CD1c-positive myeloid dendritic cell (primary cell): ENCODE results near the gene CTAGE1.
A peak's percentile ranks its signal among the peaks of the same experiment; 100 is the strongest.

Source experiments
- DNase-seq: peaks from one replicate; pipeline ENCODE4 v3.0.0-alpha.2; 2016; ENCODE audit errors: extremely low spot score

CTAGE1 gene

GRCh38 chr18:22391407-22392345, 26.0 kb downstream of the CTAGE1 start:
- peak; percentile 27 for DNase-seq

GRCh38 chr18:22387787-22388186, 29.9 kb downstream of the CTAGE1 start:
- DNase-seq, result no peak

DNA sequence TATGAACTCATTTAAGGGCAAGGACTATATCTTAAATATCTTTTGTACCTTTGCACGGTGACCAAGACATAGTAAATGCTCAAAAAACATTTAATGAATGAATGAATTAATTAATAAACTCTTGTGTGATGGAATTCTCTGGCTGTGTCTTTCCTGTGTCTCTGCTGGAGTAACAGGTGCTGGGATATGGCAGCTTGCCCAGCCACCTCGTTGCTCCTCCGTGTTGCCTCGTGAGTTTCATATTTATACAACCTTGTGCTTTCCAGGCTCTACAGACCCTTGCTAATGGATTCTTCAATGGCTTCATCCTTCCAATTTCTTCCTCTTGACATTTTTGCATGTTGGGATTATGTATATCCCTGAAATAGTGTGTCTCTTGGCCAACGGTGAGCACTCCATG, 30.4 kb downstream of the CTAGE1 start:
- DNase-seq, result no peak

DNA sequence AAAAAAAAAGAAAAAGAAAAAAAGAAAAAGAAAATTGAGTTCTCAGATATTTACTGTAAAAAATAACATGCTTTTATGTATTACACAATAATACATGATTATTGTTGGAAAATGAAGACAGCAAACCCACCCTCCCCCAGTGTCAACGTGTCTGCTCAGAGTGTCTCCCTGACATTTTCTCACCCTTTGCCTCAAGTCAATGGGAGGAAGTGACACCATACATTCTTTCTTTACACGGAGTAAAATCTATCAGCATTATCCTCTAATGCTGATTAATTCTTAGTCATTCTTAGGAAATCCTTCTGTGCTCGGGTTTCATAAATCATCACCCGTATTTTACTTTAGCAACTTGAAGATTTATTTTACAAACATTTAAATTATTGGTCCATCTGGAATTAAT, 32.0 kb downstream of the CTAGE1 start:
- no peak for DNase-seq

- DNase-seq, result peak; percentile 29
These were observed 38.9 kb downstream of the CTAGE1 start for GRCh38 chr18:22378672-22379282.

DNA sequence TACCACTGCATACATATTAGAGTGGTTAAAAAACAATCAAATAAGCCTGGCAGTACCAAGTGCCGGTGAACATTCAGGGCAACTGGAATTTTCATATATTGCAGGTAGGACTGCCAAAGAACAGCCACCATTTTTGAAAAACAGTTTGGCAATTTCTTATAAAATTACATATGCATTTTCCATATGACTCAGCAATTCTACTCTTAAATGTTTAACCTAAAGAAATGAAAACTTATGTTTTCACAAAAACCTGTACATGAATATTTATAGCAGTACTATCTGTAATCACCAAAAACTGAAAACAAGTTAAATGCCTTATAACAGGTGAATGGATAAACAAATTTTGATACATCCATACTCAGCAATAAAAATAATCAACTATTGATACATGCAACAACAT, 39.9 kb downstream of the CTAGE1 start:
- no peak for DNase-seq

DNA sequence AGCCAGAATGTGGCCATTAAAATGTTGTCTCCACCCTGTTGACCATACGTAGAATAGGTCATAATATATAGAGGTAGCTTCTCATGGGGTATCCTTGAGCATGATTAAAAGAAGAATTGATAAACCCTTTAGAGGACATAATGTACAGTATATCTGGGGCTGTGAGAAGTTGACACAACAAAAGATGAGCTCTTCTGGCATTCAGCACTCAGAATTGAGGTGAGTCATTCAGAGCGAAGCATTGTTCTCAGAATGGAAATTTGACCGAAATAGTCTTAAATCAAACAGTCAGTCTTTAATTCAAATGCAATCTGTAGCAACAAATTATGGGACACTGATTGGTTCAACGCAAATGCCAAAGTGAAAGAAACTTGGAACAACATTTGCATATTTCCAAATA, 47.3 kb downstream of the CTAGE1 start:
- no peak for DNase-seq

- DNase-seq, result no peak
These were observed 49.7 kb downstream of the CTAGE1 start for GRCh38 chr18:22368021-22368420.

DNA sequence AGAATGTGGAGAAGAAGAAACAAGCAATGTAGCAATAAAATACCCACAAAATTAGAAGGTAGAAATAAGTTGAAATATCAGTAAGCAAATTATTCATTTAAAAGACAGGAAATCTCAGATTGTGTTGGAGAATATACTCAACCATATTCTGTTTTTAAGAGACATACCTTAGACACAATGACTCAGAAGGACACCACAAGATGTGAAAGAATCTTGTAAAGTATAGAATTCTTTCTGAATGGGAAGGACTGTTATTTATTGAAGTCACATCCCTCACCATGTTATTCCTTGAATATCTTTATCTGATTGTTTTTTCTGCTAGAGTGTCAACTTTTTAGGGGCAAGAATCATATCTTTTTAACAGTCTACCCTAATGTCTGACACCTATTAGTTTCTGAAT, 50.4 kb downstream of the CTAGE1 start:
- DNase-seq, result no peak

DNA sequence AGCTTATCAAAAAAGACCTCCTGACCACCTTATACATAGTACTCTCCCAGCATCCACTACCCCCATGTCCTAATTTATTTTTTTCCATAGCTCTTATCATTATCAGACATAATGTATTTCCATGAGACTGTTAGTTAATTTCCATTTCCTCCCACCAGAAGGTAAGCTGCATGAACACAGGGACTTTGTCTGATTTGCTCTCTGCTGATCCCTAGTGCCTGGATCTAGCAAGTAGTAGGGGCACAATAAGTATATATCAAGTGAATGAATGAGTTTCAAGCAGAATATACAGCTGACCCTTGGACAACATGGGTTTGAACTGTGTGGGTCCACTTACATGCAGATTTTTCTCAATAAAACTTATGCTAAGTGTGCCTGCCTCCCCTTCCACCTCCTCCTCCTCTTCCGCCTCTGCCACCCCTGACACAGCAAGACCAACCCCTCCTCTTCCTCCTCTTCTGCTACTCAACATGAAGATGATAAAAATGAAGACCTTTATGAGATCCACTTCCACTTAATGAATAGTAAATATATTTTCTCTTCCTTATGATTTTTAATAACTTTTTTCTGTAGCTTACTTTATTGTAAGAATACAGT, 53.8 kb downstream of the CTAGE1 start:
- DNase-seq, result no peak
